Endothelial cell (in vitro differentiated cells): Measurements from ENCODE around the gene PAN2. TPM values are rescaled to one million over a fixed set of nuclear protein-coding genes. Genes with fewer than 3 reads are reported as not detected.

Experiments
- DNase-seq: peaks from one replicate; pipeline ENCODE4 v3.0.0; 2021; ENCODE audit warnings: low spot score
- H3K27ac Mint-ChIP-seq: one replicate; pipeline ENCODE4 v1.8.0; 2021; ENCODE audit warnings: mixed read lengths, inconsistent platforms; ENCODE audit not compliant: unreplicated experiment
- H3K27me3 Mint-ChIP-seq: one replicate; pipeline ENCODE4 v1.8.0; 2021; ENCODE audit warnings: mild to moderate bottlenecking, moderate library complexity, mixed read lengths, inconsistent platforms; ENCODE audit not compliant: unreplicated experiment
- H3K36me3 Mint-ChIP-seq: one replicate; pipeline ENCODE4 v1.8.0; 2021; ENCODE audit warnings: mild to moderate bottlenecking, low read depth, mixed read lengths, inconsistent platforms; ENCODE audit not compliant: unreplicated experiment
- H3K4me1 Mint-ChIP-seq: one replicate; pipeline ENCODE4 v1.8.0; 2021; ENCODE audit warnings: mild to moderate bottlenecking, mixed read lengths, inconsistent platforms; ENCODE audit not compliant: unreplicated experiment
- H3K4me3 Mint-ChIP-seq: one replicate; pipeline ENCODE4 v1.8.0; 2021; ENCODE audit warnings: mild to moderate bottlenecking, mixed read lengths, inconsistent platforms; ENCODE audit not compliant: unreplicated experiment
- H3K9me3 Mint-ChIP-seq: one replicate; pipeline ENCODE4 v1.8.0; 2021; ENCODE audit warnings: mixed read lengths, inconsistent platforms; ENCODE audit not compliant: unreplicated experiment
- total RNA-seq: library from RNA; stranded (reverse); fragmentation: NEBNext Ultra II Directional; extraction: Animal tissue kit (Norgen Biotek cat#: 25700); gene quantifications from one replicate; pipeline ENCODE4 v1.2.1, GENCODE V29; 2021; ENCODE audit not compliant: unreplicated experiment
- TF ChIP-seq, protein P1 (sequence below): fragments of 200-600 bp; sonication (generic); IDR thresholded peaks from one replicate; pipeline ENCODE4 v1.5.0; 2021; ENCODE audit warnings: antibody characterized with exemption; ENCODE audit not compliant: unreplicated experiment

Gene PAN2
- total RNA-seq, 1 donor from 2014 or later, result 55.7 TPM

DNA sequence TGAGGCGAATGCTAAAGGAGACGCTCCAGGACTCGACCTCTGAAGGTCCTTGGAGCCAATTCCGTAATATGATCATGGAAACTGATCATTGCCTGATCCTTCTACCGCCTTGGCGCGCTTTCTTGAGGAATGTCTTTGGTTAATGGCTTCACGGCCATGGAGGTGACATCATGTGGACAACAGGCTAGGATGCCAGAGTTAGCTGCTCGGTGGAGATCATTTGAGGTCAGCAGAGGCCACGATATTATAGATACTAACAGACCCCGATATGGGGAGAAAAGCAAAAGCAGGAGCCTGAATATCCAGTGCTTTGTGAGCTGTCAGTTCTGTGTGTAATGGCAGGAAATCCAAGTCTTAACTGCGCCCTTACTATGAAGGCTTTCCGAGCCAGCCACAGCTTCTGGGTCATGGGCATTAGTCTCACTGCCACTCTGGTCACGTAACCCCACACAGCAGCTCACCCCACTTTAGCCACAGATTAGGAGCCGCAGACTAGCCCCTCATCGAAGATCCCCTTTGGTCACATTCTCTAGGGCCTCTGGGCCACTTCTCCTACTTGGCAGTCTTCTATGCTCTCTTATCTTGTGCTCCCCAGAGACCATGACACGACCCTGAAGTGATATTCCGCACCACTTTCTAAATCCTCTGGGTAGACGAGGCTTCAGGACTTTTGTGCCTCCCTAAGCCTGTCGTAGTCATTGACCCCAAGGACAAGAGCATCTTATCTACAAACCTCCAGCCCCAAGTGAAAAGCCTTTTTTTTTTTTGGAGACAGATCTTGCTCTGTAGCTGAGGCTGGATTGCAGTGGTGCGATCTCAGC is 32.9 kb downstream of the PAN2 start:
- Mint-ChIP-seq H3K36me3 (peaks cover 9% of the 10 kb centered on the region), H3K27me3 (peaks cover 7% of the 10 kb centered on the region), H3K4me1 (peaks cover 10% of the 10 kb centered on the region), H3K9me3 (no peaks in the 10 kb centered on the region), H3K4me3 (peak overlapping the region; percentile 97), H3K27ac (peak overlapping the region; percentile 77)
- no peak for DNase-seq
- TF ChIP-seq, protein P1, sequence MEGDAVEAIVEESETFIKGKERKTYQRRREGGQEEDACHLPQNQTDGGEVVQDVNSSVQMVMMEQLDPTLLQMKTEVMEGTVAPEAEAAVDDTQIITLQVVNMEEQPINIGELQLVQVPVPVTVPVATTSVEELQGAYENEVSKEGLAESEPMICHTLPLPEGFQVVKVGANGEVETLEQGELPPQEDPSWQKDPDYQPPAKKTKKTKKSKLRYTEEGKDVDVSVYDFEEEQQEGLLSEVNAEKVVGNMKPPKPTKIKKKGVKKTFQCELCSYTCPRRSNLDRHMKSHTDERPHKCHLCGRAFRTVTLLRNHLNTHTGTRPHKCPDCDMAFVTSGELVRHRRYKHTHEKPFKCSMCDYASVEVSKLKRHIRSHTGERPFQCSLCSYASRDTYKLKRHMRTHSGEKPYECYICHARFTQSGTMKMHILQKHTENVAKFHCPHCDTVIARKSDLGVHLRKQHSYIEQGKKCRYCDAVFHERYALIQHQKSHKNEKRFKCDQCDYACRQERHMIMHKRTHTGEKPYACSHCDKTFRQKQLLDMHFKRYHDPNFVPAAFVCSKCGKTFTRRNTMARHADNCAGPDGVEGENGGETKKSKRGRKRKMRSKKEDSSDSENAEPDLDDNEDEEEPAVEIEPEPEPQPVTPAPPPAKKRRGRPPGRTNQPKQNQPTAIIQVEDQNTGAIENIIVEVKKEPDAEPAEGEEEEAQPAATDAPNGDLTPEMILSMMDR, result no peak

DNA sequence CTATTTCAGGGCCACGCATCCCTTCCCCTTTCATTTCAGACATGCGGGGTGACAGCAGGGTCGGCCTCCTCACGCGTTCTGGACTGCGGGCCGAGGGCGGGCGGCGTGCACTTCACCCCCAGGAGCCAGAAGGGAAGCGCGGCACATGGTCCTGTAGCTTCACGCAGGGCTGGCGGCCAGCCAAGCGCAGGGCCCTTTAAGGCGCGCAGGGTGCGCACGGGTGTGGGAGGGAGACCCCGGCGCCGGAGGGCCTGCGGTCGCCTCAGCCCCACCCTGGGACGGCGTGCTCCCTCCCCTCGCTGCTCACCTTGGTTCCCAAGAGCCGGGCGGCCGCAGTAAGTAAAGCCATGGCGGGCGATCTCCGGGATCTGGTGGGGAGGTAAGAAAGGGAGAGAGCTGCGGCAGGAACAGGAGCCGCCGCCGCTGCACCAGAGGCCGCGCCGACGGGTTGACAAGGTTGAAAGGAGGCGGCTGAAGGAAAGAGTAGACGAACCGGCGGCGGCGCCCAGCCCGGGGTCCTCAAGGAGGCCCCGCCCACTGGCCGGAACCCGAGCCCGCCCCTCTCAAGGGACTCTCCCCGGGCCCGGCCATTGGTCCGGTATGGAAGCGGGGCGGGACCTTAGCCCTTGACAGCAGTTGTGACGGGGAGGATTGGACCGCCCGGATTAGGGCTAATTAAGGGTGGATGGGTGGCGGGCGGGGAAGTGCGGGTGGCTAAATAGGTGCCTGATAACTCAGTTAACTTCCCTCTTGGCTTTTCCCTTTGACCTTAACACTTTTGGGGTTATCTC is 33.8 kb downstream of the PAN2 start, which contains the start of gene CS:
TSS of gene CS (minus strand) at position 478 of the 791 bp plus-strand sequence. CDS start at position 349, 129 bp downstream.
- TF ChIP-seq, protein P1, result no peak
- no peaks in the 10 kb centered on the region for H3K9me3 Mint-ChIP-seq
- H3K4me3 Mint-ChIP-seq, result peak within 1 kb of the TSS; percentile 97
- H3K4me1 Mint-ChIP-seq, result peaks cover 10% of the 10 kb centered on the region
- peak within 1 kb of the TSS; percentile 77 for H3K27ac Mint-ChIP-seq
- DNase-seq, result peak; percentile 97
- peaks cover 7% of the 10 kb centered on the region for H3K27me3 Mint-ChIP-seq
- H3K36me3 Mint-ChIP-seq, result peaks cover 6% of the 10 kb centered on the region

DNA sequence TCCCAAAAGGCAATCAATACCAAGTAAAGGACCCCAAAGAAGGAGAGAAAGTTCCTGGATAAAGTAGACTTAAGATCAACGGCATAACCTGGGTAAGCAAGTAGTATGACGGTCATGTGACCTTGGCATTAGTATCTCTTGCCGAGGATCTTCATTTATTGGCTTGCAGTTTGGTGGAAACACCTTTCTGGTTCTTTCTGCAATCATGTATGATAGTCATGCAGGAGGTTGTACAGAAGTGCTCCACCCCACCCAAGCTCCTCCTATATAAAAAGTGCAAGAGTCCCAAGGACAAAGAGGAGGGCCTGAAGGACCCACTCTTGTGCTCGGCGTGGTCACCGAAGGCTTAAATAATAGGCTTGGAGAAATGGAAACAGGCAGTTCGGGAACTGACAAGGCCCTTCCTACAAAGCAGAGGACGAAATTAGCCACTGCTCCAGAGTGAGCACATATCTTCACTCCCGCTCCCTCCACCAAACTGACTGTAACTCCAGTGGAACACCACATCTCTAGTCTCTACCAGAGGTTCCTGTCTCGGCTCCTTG is 34.4 kb downstream of the PAN2 start:
- TF ChIP-seq, protein P1, result no peak
- no peak for DNase-seq

GRCh38 chr12:56298828-56299227 is 35.0 kb downstream of the PAN2 start:
- peak overlapping the region; percentile 97 for H3K4me3 Mint-ChIP-seq
- no peak for DNase-seq
- H3K9me3 Mint-ChIP-seq, result no peaks in the 10 kb centered on the region
- TF ChIP-seq, protein P1, result no peak
- peaks cover 7% of the 10 kb centered on the region for H3K27me3 Mint-ChIP-seq
- H3K4me1 Mint-ChIP-seq, result peaks cover 10% of the 10 kb centered on the region
- no peak overlapping the region for H3K27ac Mint-ChIP-seq
- peaks cover 4% of the 10 kb centered on the region for H3K36me3 Mint-ChIP-seq

More for the DNA sequence above, 34.4 kb downstream of the PAN2 start:
- Mint-ChIP-seq H3K27me3 (peaks cover 7% of the 10 kb centered on the region), H3K9me3 (no peaks in the 10 kb centered on the region), H3K27ac (no peak overlapping the region), H3K4me1 (peaks cover 10% of the 10 kb centered on the region), H3K36me3 (peaks cover 4% of the 10 kb centered on the region), H3K4me3 (peak overlapping the region; percentile 97)
